Right lobe of liver (tissue), 4 donors: ENCODE results near the gene GPN1.

Experiments used
- CTCF ChIP-seq, 4 donors: fragments of 200-600 bp in 3 of 4; fragments of 450-650 bp in 1 of 4; IDR thresholded peaks; one replicate each; pipeline versions ENCODE4 v1.5.1 to v1.8.0; 2016 to 2022; ENCODE audit warnings: antibody characterized with exemption in 4 of 4, mild to moderate bottlenecking in 2 of 4
- POLR2A ChIP-seq: fragments of 450-650 bp; IDR thresholded peaks from one replicate; pipeline ENCODE4 v1.6.1; 2017; ENCODE audit warnings: antibody characterized with exemption, mild to moderate bottlenecking
- donor health status: DM: no; HTN: no; CAD: no.
- donor health status: DM: no; HTN: no; CAD: no.
- donor health status: DM: no; HTN: yes; CAD: no.

- TF ChIP-seq POLR2A (no peak), CTCF (IDR thresholded peaks at IDR 0.05) (no peak)
Observed at GRCh38 chr2:27622921-27623384, 5.9 kb upstream of the GPN1 start.
